Suprapubic skin (tissue), 3 donors: ENCODE measurements around the gene ZBED1.

Experiments used
- EP300 ChIP-seq: sonication (generic); formaldehyde crosslinking; IDR thresholded peaks from one replicate; pipeline ENCODE4 v1.6.1; 2017; ENCODE audit warnings: antibody characterized with exemption
- POLR2A ChIP-seq, 2 donors: fragments of 450-650 bp; IDR thresholded peaks; one replicate each; pipeline ENCODE4 v1.6.1; 2017; ENCODE audit warnings: antibody characterized with exemption in 2 of 2, mild to moderate bottlenecking in 2 of 2, moderate library complexity in 2 of 2
- TF ChIP-seq, protein P1 (sequence below), 2 donors: fragments of 200-600 bp in 1 of 2; fragments of 450-650 bp in 1 of 2; sonication (generic) in 1 of 2; IDR thresholded peaks; one replicate each; pipeline ENCODE4 v1.5.1; 2016 to 2019; ENCODE audit warnings: antibody characterized with exemption in 2 of 2, mild to moderate bottlenecking in 1 of 2, moderate library complexity in 1 of 2

DNA sequence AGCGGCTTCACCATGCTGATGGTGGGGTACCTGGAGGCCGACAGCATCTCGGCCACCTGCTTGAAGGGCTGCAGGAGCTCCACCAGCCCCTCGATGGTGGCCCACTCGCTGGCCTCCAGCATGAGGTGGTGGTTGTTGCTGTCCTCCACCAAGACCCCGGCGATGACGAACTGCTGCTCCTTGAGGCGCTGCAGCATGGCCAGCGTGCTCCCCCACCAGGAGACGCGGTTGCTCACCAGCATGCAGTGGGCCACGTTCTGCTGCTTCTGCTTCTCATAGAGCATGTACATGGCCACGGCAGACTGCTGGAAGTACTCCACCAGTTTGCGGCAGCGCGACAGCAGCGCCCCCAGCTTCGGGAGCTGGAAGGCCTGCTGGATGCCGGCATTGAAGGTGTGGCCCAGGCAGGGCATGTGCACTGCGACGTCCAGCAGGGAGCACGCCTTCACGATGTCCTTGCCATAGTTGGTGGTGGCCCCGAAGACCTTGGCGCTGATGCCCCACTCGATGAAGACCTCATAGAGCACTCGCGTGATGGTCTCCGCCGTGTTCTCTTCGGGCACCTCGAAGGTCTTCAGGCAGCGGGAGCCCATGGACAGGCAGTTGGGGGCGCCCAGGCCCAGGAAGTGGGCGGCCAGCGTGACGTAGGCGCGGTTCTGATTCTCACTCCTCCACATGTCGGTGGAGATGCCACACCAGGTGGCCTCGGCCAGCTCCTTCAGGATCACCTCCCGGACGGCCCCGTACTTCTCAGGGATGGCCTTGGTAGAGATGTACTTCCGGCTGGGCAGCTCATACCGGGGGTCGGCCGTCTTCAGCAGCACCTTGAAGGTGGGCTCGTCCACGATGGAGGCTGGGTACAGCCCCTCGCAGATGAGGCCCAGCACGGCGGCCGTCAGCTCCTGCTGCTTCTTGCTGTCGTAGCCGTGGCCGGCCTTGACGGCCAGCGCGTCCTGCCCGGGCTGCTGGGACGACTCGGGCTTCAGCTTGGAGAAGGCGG, 11.0 kb downstream of the ZBED1 start:
- TF ChIP-seq, protein P1, sequence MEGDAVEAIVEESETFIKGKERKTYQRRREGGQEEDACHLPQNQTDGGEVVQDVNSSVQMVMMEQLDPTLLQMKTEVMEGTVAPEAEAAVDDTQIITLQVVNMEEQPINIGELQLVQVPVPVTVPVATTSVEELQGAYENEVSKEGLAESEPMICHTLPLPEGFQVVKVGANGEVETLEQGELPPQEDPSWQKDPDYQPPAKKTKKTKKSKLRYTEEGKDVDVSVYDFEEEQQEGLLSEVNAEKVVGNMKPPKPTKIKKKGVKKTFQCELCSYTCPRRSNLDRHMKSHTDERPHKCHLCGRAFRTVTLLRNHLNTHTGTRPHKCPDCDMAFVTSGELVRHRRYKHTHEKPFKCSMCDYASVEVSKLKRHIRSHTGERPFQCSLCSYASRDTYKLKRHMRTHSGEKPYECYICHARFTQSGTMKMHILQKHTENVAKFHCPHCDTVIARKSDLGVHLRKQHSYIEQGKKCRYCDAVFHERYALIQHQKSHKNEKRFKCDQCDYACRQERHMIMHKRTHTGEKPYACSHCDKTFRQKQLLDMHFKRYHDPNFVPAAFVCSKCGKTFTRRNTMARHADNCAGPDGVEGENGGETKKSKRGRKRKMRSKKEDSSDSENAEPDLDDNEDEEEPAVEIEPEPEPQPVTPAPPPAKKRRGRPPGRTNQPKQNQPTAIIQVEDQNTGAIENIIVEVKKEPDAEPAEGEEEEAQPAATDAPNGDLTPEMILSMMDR (IDR thresholded peaks at IDR 0.05), result no peak
- no peak for TF ChIP-seq EP300
- no peak for TF ChIP-seq POLR2A (IDR thresholded peaks at IDR 0.05)
